HG03097 (cell line): ENCODE data around the gene ZNF761.
A peak's percentile ranks its signal among the peaks of the same experiment; 100 is the strongest.
"Not testable (repeated sequence)": the region's sequence is repeated elsewhere in the genome, so short reads cannot be mapped to it uniquely, and the experiment has no call there.

ENCODE experiments used
- ATAC-seq: cut with Tn5 transposase; IDR thresholded peaks from one replicate; pipeline ENCODE4 v1.9.1; 2021; ENCODE audit not compliant: unreplicated experiment, low FRiP score

ZNF761 gene

DNA sequence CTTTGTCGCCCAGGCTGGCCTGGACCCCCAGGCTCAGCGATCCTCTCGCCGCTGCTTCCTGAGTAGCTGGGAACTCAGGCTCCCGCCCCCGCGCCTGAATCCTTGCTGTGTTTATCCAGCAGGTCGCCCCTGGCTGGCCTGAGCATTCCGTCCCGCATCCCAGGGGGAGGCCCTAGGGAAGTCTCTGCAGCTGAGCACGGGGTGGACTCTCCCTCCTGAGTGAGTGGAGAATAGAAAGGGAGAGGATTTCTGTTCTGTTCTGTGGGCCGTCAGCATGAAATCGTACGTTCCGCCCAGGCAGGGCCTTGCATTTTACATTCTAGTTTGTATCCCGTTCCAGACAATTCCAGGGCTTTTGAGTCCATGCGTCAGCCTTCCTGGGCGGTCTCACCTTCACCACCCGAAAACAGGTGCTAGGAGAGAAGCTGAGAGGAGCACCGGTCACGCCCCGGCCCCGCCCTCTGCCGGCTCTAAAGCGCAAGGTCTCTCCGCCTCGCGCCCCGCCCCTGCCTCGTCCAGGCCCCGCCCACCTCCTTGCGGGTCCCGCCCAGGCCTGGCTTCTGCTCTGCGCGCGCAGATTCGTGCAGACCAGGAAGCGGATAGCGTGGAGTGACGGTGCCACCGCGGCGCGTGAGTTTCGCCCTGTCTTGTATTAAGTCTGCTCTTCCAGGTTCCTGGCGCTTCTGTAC is at the start of gene ZNF761:
TSS of gene ZNF761 (plus strand) at position 586 of the 689 bp plus-strand sequence. CDS start 15,285 bp downstream, outside the sequence.
- ATAC-seq, result peak; percentile 98

DNA sequence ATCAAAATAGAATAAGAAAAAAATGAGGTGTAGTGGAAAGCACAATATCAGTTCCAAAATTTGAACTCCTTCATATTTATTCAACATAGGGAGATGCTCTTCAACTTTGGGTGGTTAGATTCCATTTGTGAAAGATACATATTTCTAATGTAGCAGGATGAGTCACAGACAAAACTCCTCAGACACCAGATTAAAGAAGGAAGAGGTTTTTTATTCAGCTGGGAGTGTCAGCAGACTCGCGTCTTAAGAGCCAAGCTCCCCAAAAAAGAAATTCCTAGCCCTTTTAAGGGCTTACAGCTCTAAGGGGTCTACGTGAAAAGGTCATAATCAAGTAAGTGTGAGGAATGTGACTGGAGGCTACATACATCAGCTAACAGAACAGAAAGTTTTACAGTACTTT is 43.6 kb upstream of the ZNF761 start:
- ATAC-seq, result no peak

GRCh38 chr19:53388904-53389303 is 42.9 kb upstream of the ZNF761 start:
- no peak for ATAC-seq

GRCh38 chr19:53389571-53389970 is 42.2 kb upstream of the ZNF761 start:
- no peak for ATAC-seq

DNA sequence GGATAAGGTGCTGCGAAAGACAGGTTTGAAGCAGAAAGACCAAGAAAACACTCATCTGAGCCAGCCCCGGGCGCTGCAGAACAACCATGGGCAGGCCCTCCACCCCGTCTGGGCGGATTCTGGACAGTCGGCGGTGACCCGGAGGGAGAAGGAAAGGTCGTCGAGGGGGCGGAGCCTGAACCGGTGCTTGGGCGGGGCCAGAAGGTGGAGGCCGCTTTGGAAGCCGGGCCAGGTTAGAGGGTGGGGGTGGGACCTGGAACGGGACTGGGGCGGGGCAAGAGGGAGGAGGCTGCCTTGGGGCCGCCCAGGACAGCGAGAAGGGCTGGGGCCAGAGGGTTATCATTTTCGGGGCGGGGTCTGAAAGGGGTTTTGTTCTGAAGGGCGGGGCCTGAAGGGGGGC is 41.8 kb upstream of the ZNF761 start:
- ATAC-seq, result no peak

DNA sequence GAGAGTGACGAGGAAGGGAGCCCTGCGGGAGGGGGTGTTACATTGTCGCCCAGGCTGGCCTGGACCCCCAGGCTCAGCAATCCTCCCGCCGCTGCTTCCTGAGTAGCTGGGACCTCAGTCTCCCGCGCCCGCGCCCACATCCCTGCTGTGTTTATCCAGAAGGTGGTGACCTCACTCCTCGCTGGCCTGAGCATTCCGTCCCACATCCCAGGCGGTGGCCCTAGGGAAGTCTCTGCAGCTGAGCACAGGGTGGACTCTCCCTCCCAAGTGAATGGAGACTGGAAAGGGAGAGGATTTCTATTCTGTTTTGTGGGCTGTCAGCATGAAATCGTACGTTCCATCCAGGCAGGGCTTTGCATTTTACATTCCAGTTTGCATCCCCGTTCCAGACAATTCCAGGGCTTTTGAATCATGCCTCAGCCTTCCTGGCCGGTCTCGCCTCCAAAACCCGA is 37.2 kb upstream of the ZNF761 start:
- no peak for ATAC-seq

GRCh38 chr19:53394974-53395839 is 36.6 kb upstream of the ZNF761 start, which contains the start of gene ZNF765:
Gene ZNF765 (plus strand): TSS chr19:53395149. CDS start chr19:53398016, 2,867 bp downstream.
- peak; percentile 92 for ATAC-seq

DNA sequence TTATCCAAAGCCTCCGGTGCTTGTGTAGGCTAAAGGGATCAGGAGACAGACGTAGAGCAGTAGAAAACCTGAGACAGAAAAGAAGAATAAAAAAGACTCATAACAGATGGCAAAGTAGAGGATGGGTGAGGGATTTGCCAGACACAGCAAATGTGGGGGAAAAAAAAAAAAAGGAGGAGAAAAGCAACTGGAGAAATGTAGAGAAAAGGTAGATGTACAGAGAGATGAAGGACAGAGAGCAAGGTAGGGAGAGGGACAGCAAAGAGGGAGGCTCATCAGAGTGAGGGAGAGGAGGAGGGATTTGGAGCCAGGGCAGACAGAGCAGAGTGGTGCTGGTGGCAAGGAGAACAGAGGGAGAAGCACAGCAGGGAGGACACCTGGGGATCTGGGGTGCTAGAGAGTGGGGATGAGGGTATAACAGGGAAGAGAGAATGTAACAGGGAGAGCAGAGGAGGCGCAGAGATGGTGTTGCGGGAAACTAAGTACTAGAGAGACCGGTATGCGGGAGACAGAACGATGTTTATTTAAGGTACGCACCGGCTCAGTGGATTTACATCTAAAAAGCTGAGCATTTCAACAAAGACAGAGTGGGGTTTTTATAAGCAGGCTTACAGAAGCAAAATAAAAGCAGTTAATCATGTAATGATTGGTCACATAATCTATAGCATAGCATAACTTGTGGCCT is 35.8 kb upstream of the ZNF761 start:
- not testable (repeated sequence) for ATAC-seq

DNA sequence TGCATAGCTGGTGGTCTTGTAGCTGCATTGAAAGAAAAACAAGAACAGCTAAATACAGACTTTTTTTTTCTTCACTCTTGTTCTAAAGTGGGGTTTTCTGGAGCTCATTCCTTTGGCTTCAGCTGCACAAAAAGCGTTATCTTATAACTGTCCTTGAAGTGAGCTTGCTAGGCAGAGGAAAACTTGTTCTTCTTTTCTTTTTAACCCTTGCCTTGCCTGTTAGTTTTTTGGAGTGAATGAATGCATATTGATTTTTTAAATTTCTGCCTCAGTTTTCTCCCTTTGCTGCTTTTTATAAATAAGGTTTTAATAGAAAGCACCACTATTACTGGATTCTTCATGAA is 35.3 kb upstream of the ZNF761 start:
- no peak for ATAC-seq

DNA sequence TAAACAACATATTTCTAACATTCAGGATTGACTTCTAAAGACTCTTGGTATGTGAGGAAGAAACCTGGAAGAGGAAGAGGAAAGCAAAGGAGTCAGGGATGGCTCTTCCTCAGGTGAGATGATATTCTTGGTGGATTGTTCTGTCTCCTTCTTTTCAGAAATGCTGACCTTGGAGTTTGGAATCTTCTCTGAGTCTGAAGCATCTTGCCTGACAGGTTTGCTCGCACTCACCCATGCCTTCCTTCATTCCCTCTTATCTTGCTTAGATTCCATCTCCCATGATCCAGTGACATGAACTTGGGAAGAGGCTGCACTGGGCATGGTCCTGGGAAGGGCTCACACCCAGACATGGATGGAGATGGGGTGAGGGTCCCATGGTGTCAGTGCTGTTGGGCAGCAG is 33.9 kb upstream of the ZNF761 start:
- ATAC-seq, result not testable (repeated sequence)

GRCh38 chr19:53409505-53410204 is 22.1 kb upstream of the ZNF761 start:
- no peak for ATAC-seq

- not testable (repeated sequence) for ATAC-seq
These were observed 11.1 kb upstream of the ZNF761 start for GRCh38 chr19:53420520-53421315.

GRCh38 chr19:53422551-53422950 is 9.2 kb upstream of the ZNF761 start:
- no peak for ATAC-seq

DNA sequence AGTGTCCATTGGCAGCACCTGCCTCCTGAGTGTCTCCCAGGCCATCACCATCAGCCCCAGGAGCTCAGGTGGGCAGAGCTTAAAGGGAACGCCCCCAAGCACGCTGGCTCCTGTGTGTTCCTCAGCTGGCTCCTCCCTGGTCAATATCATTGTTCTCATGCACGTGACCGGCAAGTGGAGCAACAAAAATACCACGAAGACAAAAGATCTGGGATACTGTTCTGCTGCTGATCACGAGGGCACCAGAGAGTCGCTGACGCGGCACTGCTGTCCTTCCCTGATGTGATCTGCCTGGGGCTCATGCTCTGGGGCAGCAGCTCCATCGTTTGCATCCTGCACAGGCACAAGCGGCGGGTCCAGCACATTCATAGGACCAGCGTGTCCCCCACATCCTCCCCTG is 8.7 kb upstream of the ZNF761 start:
- not testable (repeated sequence) for ATAC-seq

DNA sequence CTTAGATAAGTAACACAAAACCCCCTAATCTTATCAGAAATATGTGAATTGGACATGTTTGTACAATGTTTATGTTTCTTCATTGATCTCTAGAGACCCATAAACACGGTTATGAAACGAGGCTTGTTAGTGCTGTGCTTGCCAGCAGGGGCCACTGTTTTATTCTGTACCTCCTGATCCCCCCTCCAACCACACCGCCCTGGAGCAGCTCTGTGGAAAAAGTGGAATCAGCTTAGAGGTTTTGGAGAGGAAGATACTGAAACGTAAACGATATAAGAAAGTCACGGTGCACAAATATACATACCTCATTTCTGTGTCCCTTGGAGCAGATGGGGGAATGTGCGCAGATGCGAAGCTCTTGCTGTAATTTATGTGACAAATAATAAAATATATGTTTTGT is 8.1 kb upstream of the ZNF761 start:
- not testable (repeated sequence) for ATAC-seq

GRCh38 chr19:53424968-53425597 is 6.7 kb upstream of the ZNF761 start:
- ATAC-seq, result no peak

- peak; percentile 28 for ATAC-seq
These were observed 391 bp downstream of the ZNF761 start for GRCh38 chr19:53432088-53432661.

DNA sequence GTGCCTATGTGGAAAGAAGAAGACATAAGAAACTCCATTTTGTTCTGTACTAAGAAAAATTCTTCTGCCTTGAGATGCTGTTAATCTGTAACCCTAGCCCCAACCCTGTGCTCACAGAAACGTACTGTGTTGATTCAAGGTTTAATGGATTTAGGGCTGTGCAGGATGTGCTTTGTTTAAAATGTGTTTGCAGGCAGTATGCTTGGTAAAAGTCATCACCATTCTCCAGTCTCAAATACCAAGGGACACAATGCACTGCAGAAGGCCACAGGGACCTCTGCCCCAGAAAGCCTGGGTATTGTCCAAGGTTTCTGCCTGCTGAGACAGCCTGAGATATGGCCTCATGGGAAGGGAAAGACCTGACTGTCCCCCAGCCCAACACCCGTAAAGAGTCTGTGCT is 12.0 kb downstream of the ZNF761 start:
- not testable (repeated sequence) for ATAC-seq

DNA sequence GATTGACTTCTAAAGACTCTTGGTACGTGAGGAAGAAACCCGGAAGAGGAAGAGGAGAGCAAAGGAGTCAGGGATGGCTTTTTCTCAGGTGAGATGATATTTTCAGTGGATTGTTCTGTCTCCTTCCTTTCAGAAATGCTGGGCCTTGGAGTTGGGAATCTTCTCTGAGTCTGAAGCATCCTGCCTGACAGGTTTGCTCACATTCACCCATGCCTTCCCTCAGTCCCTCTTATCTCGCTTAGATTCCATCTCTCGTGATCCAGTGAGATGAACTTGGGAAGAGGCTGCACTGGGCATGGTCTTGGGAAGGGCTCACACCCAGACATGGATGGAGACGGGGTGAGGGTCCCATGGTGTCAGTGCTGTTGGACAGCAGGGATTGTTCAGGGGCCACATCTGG is 15.4 kb downstream of the ZNF761 start:
- not testable (repeated sequence) for ATAC-seq
